Mesendoderm (in vitro differentiated cells): ENCODE data around the gene ARHGAP10.
"Not testable (repeated sequence)": the region's sequence is repeated elsewhere in the genome, so short reads cannot be mapped to it uniquely, and the experiment has no call there.

Source experiments
- DNase-seq: peaks from one replicate; pipeline ENCODE4 v3.0.0; 2013
- H2AK5ac ChIP-seq: 2 replicates; pipeline ENCODE4 v1.6.1; 2013; ENCODE audit warnings: low read length, inconsistent platforms
- H2BK120ac ChIP-seq: 2 replicates; pipeline ENCODE4 v1.6.1; 2013; ENCODE audit warnings: low read depth, mild to moderate bottlenecking, low read length, moderate library complexity, mixed read lengths
- H2BK15ac ChIP-seq: replicated peaks from 2 replicates; pipeline ENCODE4 v1.6.1; 2013; ENCODE audit warnings: low read depth, mild to moderate bottlenecking, moderate library complexity
- H2BK5ac ChIP-seq: 2 replicates; pipeline ENCODE4 v1.6.1; 2013; ENCODE audit warnings: low read length, inconsistent platforms
- H3K18ac ChIP-seq: 2 replicates; pipeline ENCODE4 v1.6.1; 2013; ENCODE audit warnings: mild to moderate bottlenecking, low read length, mixed read lengths
- H3K23ac ChIP-seq: one replicate; pipeline ENCODE4 v1.6.1; 2013; ENCODE audit warnings: low read length
- H3K27ac ChIP-seq: 2 replicates; pipeline ENCODE4 v1.5.1; 2013; ENCODE audit warnings: low read depth, mild to moderate bottlenecking, inconsistent platforms, low read length, moderate library complexity
- H3K27me3 ChIP-seq: 2 replicates; pipeline ENCODE4 v1.6.1; 2013; ENCODE audit warnings: low read length, control low read depth, mild to moderate bottlenecking, inconsistent platforms; ENCODE audit not compliant: insufficient read depth, poor library complexity
- H3K36me3 ChIP-seq: 2 replicates; pipeline ENCODE4 v1.6.1; 2013; ENCODE audit warnings: low read length, inconsistent platforms; ENCODE audit not compliant: control insufficient read depth, insufficient read depth
- H3K4ac ChIP-seq: one replicate; pipeline ENCODE4 v1.6.1; 2013; ENCODE audit warnings: low read depth, mild to moderate bottlenecking, low read length, moderate library complexity
- H3K4me1 ChIP-seq: 2 replicates; pipeline ENCODE4 v1.6.1; 2013; ENCODE audit warnings: low read depth, low read length, inconsistent platforms; ENCODE audit not compliant: control insufficient read depth
- H3K4me2 ChIP-seq: 2 replicates; pipeline ENCODE4 v1.6.1; 2013; ENCODE audit warnings: low read length
- H3K4me3 ChIP-seq: 2 replicates; pipeline ENCODE4 v1.5.1; 2013; ENCODE audit warnings: mild to moderate bottlenecking, low read length
- H3K56ac ChIP-seq: one replicate; pipeline ENCODE4 v1.6.1; 2013; ENCODE audit warnings: low read length
- H3K79me1 ChIP-seq: 2 replicates; pipeline ENCODE4 v1.6.1; 2013; ENCODE audit warnings: low read length, inconsistent platforms
- H3K79me2 ChIP-seq: 2 replicates; pipeline ENCODE4 v1.6.1; 2013; ENCODE audit warnings: mild to moderate bottlenecking, low read length; ENCODE audit not compliant: control insufficient read depth, insufficient read depth
- H3K9ac ChIP-seq: 2 replicates; pipeline ENCODE4 v1.6.1; 2013; ENCODE audit warnings: low read length, inconsistent platforms
- H4K5ac ChIP-seq: one replicate; pipeline ENCODE4 v1.6.1; 2013; ENCODE audit warnings: low read length
- H4K8ac ChIP-seq: one replicate; pipeline ENCODE4 v1.6.1; 2013; ENCODE audit warnings: low read depth, mild to moderate bottlenecking, control low read depth, low read length, moderate library complexity
- WGBS: extraction: QIAGEN DNeasy Blood & Tissue Kit; methylation state at CpG from one replicate; pipeline ENCODE4 v1.1.7; 2013; ENCODE audit warnings: low lambda C conversion rate, missing lambda C conversion rate; ENCODE audit not compliant: insufficient coverage; ENCODE audit errors: extremely low coverage; 5-methylcytosine and 5-hydroxymethylcytosine counted together

ARHGAP10 gene

DNA sequence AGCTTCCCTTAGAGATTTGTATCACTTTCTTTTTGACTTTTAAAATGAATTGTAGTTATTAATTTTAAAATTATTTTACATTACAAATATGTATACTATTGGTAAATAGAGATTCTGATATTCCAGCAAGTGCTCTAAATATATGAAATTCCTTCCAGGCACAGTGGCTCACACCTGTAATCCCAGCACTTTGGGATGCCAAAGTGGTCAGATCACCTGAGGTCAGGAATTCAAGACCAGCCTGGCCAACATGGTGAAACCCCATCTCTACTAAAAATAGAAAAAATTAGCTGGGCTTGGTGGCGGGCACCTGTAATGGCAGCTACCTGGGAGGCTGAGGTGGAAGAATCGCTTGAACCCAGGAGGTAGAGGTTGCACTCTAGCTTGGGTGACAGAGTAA is 180.2 kb downstream of the ARHGAP10 start:
- H4K5ac ChIP-seq, H3K36me3 ChIP-seq, H3K9ac ChIP-seq, H3K27me3 ChIP-seq, H2BK120ac ChIP-seq, H3K4me2 ChIP-seq, H3K56ac ChIP-seq, H3K79me1 ChIP-seq, H3K4me1 ChIP-seq, H3K4me3 ChIP-seq, H3K4ac ChIP-seq, H2AK5ac ChIP-seq, H3K18ac ChIP-seq, H2BK5ac ChIP-seq, H2BK15ac ChIP-seq, H3K79me2 ChIP-seq, H3K27ac ChIP-seq, H4K8ac ChIP-seq, H3K23ac ChIP-seq: not testable (repeated sequence)
- DNase-seq = peak; percentile 26
- WGBS = no CpG with 5 or more reads among the region's 2 CpGs

DNA sequence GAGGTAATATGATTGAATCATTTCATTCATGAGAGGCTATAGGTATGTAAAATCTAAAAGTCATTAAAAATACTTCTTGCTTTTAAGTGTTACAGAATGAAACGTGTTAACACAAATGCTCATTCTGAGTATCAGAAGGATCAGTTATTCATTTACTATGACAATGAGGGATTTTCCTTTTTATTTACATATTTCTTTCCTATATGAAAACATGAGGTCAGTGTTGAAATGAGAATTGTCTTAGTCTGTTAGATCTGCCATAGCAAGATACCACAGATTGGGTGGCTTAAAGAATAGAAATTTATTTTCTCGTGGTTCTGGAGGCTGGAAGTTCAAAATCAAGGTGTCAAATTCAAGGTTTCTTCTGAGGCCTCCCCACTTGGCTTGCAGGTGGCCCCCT is 181.2 kb downstream of the ARHGAP10 start:
- H3K18ac ChIP-seq = no peak overlapping the region
- H3K4me3 ChIP-seq = no peak overlapping the region
- DNase-seq = no peak
- no peak overlapping the region for H3K4ac ChIP-seq
- H3K36me3 ChIP-seq = no peaks in the 10 kb centered on the region
- WGBS = no CpG with 5 or more reads among the region's 2 CpGs
- no peak overlapping the region for H2BK15ac ChIP-seq
- no peak overlapping the region for H2BK5ac ChIP-seq
- H3K23ac ChIP-seq = no peak overlapping the region
- no peak overlapping the region for H4K5ac ChIP-seq
- H3K79me2 ChIP-seq = no peaks in the 10 kb centered on the region
- H3K79me1 ChIP-seq = no peaks in the 10 kb centered on the region
- H3K56ac ChIP-seq = no peak overlapping the region
- no peak overlapping the region for H2BK120ac ChIP-seq
- no peak overlapping the region for H3K9ac ChIP-seq
- no peaks in the 10 kb centered on the region for H3K27me3 ChIP-seq
- H3K4me1 ChIP-seq = no peaks in the 10 kb centered on the region
- no peak overlapping the region for H3K4me2 ChIP-seq
- H3K27ac ChIP-seq = no peak overlapping the region
- no peak overlapping the region for H2AK5ac ChIP-seq
- no peak overlapping the region for H4K8ac ChIP-seq

DNA sequence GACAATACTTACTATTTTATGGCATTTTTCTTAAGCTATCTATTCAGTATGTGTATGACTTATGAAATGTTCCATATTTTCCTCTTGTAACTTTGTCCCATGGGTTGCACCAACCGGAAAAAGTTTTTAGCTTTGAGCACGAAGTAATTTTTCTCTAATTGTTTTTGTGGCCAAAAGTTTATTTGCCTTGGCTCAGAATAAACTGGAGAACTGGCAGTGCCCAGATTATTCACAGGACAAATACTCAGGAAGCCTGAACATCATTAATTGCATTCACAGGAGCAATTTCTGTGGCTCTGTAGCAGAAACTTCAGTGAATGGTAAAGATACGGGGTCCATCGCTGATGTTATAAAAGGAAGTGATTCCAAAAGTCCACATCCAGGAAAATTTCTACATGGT is 184.5 kb downstream of the ARHGAP10 start:
- H3K56ac ChIP-seq = no peak overlapping the region
- H3K36me3 ChIP-seq = no peaks in the 10 kb centered on the region
- no peak overlapping the region for H4K8ac ChIP-seq
- H2AK5ac ChIP-seq = no peak overlapping the region
- H3K4me3 ChIP-seq = no peak overlapping the region
- H2BK5ac ChIP-seq = no peak overlapping the region
- H3K4me2 ChIP-seq = no peak overlapping the region
- H3K79me2 ChIP-seq = no peaks in the 10 kb centered on the region
- DNase-seq = no peak
- no peak overlapping the region for H2BK15ac ChIP-seq
- H3K9ac ChIP-seq = no peak overlapping the region
- no peaks in the 10 kb centered on the region for H3K79me1 ChIP-seq
- no peak overlapping the region for H3K23ac ChIP-seq
- no peak overlapping the region for H4K5ac ChIP-seq
- no peak overlapping the region for H3K4ac ChIP-seq
- WGBS = no CpG with 5 or more reads among the region's 4 CpGs
- no peak overlapping the region for H3K18ac ChIP-seq
- H2BK120ac ChIP-seq = no peak overlapping the region
- H3K27me3 ChIP-seq = no peaks in the 10 kb centered on the region
- H3K27ac ChIP-seq = no peak overlapping the region
- no peaks in the 10 kb centered on the region for H3K4me1 ChIP-seq

DNA sequence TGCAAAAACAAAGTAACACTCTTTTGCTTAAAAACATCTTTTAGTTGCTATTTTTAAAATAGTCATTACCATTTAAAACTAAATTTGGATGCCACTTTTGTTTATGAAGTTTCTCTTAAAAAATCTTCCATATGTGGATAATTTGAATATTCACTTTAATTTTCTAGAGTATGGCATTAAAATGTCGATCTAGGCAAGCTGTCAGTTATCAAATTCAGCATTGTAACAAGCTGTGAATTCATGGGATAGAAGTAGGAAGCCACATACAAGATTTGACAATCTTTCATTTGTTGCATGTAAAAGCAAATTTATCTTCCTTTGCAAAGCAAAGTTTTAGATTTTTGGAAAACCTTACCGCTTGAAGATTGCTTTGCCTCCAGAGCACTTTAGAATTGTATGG is 191.5 kb downstream of the ARHGAP10 start:
- H3K23ac ChIP-seq = no peak overlapping the region
- no peak overlapping the region for H4K5ac ChIP-seq
- DNase-seq = no peak
- H2BK5ac ChIP-seq = no peak overlapping the region
- H3K4me2 ChIP-seq = no peak overlapping the region
- no peak overlapping the region for H3K4me3 ChIP-seq
- H2AK5ac ChIP-seq = no peak overlapping the region
- no peaks in the 10 kb centered on the region for H3K4me1 ChIP-seq
- H3K27ac ChIP-seq = no peak overlapping the region
- no peaks in the 10 kb centered on the region for H3K79me1 ChIP-seq
- H3K27me3 ChIP-seq = no peaks in the 10 kb centered on the region
- H4K8ac ChIP-seq = no peak overlapping the region
- no peak overlapping the region for H3K9ac ChIP-seq
- no peaks in the 10 kb centered on the region for H3K36me3 ChIP-seq
- no CpG with 5 or more reads among the region's 2 CpGs for WGBS
- no peaks in the 10 kb centered on the region for H3K79me2 ChIP-seq
- H3K4ac ChIP-seq = no peak overlapping the region
- H3K56ac ChIP-seq = no peak overlapping the region
- no peak overlapping the region for H3K18ac ChIP-seq
- no peak overlapping the region for H2BK15ac ChIP-seq
- H2BK120ac ChIP-seq = no peak overlapping the region

DNA sequence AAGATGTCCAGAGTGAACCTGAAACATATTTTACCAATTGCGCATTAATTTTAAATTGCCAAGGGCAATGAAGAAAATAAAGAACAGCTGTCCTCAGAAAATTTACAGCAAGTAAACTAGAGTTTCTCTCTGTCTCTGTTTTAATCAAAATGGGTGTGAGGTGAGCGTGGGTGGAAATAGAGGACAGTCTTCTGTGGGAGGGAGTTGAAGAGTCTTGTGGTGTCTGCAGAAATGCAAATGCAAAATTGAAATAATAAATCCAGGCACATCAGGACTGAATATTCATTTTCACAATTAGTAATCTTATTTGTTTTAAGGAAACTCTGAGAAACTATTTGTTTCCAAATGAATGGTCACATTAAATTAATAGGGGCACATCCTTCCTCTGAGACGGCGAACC is 192.0 kb downstream of the ARHGAP10 start:
- Histone ChIP-seq H3K18ac (no peak overlapping the region), H4K8ac (no peak overlapping the region), H3K79me2 (no peaks in the 10 kb centered on the region), H3K56ac (no peak overlapping the region), H3K79me1 (no peaks in the 10 kb centered on the region), H2BK120ac (no peak overlapping the region), H2AK5ac (no peak overlapping the region), H3K23ac (no peak overlapping the region), H3K4me1 (no peaks in the 10 kb centered on the region), H2BK15ac (no peak overlapping the region), H3K4ac (no peak overlapping the region), H3K9ac (no peak overlapping the region), H2BK5ac (no peak overlapping the region), H3K27me3 (no peaks in the 10 kb centered on the region), H4K5ac (no peak overlapping the region), H3K4me2 (no peak overlapping the region), H3K27ac (no peak overlapping the region), H3K4me3 (no peak overlapping the region), H3K36me3 (no peaks in the 10 kb centered on the region)
- WGBS = no CpG with 5 or more reads among the region's 4 CpGs
- no peak for DNase-seq

DNA sequence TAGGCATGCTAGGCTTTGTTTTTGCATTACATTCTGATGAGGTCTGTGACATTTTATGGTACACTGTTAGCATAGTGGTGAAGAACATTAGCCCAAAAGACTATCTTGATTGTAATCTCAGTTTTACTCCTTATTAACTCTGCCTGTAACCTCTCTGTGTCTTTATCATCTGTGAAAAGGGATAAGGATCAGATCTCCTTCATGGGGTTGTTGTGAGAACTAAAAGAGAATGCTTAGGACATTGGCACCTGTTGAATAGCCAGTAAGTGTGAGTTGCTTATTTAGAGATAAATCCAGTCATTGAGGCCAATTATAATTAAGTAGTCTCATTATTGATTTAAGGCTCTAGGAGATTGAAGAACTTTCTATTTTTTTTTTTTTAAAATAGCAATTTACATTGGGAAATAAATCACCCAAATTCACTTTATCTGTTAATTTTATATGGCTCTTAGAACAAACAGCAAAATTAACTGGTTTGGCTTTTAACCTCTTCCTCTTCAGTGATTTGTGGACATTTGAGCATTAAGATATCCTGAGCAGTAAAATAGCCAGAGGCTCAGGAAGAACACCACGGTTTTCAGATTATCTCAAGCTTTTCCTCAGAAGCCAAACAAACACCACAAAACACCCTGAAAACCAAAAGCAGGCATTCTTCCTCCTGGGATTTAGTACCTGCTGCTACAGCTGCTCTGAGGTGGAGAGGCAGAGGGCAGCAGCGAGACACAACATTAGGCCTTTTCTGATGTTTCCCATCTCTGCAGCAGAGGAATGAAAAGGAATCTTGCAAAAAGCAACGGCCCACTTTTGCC is 192.9 kb downstream of the ARHGAP10 start:
- Histone ChIP-seq H4K5ac (no peak overlapping the region), H3K4me1 (no peaks in the 10 kb centered on the region), H2BK120ac (no peak overlapping the region), H3K36me3 (no peaks in the 10 kb centered on the region), H2BK5ac (no peak overlapping the region), H3K27me3 (no peaks in the 10 kb centered on the region), H3K27ac (no peak overlapping the region), H3K4me3 (no peak overlapping the region), H3K4me2 (no peak overlapping the region), H3K56ac (no peak overlapping the region), H3K23ac (no peak overlapping the region), H3K9ac (no peak overlapping the region), H2AK5ac (no peak overlapping the region), H3K18ac (no peak overlapping the region), H3K4ac (no peak overlapping the region), H3K79me2 (no peaks in the 10 kb centered on the region), H3K79me1 (no peaks in the 10 kb centered on the region), H4K8ac (no peak overlapping the region), H2BK15ac (no peak overlapping the region)
- no CpG with 5 or more reads among the region's 3 CpGs for WGBS
- peak; percentile 75 for DNase-seq
